ENCODE results near the gene OTULINL. TPM values are rescaled to one million over a fixed set of nuclear protein-coding genes. Genes with fewer than 3 reads are reported as not detected.
"Not testable (repeated sequence)": the region's sequence is repeated elsewhere in the genome, so short reads cannot be mapped to it uniquely, and the experiment has no call there.

OTULINL gene
- total RNA-seq = 32.6 TPM

- DNase-seq = peak; percentile 77
These were observed at the start of gene OTULINL for GRCh38 chr5:14581106-14581890. Gene OTULINL, plus strand, starts transcription at chr5:14581792. Its CDS starts 103 bp downstream, at chr5:14581895.

- no peak for DNase-seq
These were observed 49.4 kb upstream of the OTULINL start for GRCh38 chr5:14532180-14532579.

- DNase-seq = no peak
These were observed 46.8 kb upstream of the OTULINL start for GRCh38 chr5:14534773-14535172.

- DNase-seq = no peak
These were observed 36.3 kb upstream of the OTULINL start for GRCh38 chr5:14545308-14545707.

GRCh38 chr5:14545862-14546261 is 35.7 kb upstream of the OTULINL start:
- no peak for DNase-seq

- no peak for DNase-seq
These were observed 33.9 kb upstream of the OTULINL start for GRCh38 chr5:14547666-14548065.

- DNase-seq = no peak
These were observed 30.4 kb upstream of the OTULINL start for GRCh38 chr5:14551211-14551610.

GRCh38 chr5:14552017-14552416 is 29.6 kb upstream of the OTULINL start:
- no peak for DNase-seq

- DNase-seq = not testable (repeated sequence)
These were observed 27.3 kb upstream of the OTULINL start for GRCh38 chr5:14554288-14554687.

GRCh38 chr5:14556015-14556414 is 25.6 kb upstream of the OTULINL start:
- no peak for DNase-seq

GRCh38 chr5:14557203-14557770 is 24.3 kb upstream of the OTULINL start:
- DNase-seq = no peak

- no peak for DNase-seq
These were observed 23.7 kb upstream of the OTULINL start for GRCh38 chr5:14557791-14558415.

GRCh38 chr5:14560091-14560595 is 21.4 kb upstream of the OTULINL start:
- no peak for DNase-seq

- no peak for DNase-seq
These were observed 19.9 kb upstream of the OTULINL start for GRCh38 chr5:14561741-14562140.

- no peak for DNase-seq
These were observed 13.3 kb upstream of the OTULINL start for GRCh38 chr5:14568333-14568732.

GRCh38 chr5:14569948-14570691 is 11.5 kb upstream of the OTULINL start:
- DNase-seq = no peak

GRCh38 chr5:14571901-14572300 is 9.7 kb upstream of the OTULINL start:
- DNase-seq = no peak

GRCh38 chr5:14572385-14572784 is 9.2 kb upstream of the OTULINL start:
- DNase-seq = no peak

GRCh38 chr5:14572836-14573235 is 8.8 kb upstream of the OTULINL start:
- no peak for DNase-seq

- no peak for DNase-seq
These were observed 7.5 kb upstream of the OTULINL start for GRCh38 chr5:14574096-14574495.

GRCh38 chr5:14574891-14575508 is 6.6 kb upstream of the OTULINL start:
- no peak for DNase-seq

GRCh38 chr5:14576206-14576605 is 5.4 kb upstream of the OTULINL start:
- no peak for DNase-seq

Measured in occipital lobe (tissue), 2 donors.